G401.6 (cell line): ENCODE data around the gene RUNX3.
"Not testable (repeated sequence)": the region's sequence is repeated elsewhere in the genome, so short reads cannot be mapped to it uniquely, and the experiment has no call there.

Experiments used
- FAIRE-seq: peaks from 2 replicates; lab custom pipeline; 2012; peaks lifted over from hg19 to GRCh38; lab: Jason Lieb, UNC

RUNX3 gene

GRCh38 chr1:24930260-24931145 is at the start of gene RUNX3:
TSS of gene RUNX3 (minus strand) at chr1:24930276. CDS start at chr1:24929868, 408 bp downstream.
- no peak for FAIRE-seq

- not testable (repeated sequence) for FAIRE-seq
Measured at GRCh38 chr1:24979232-24979631, 49.2 kb upstream of the RUNX3 start.

- FAIRE-seq = no peak
Measured at GRCh38 chr1:24978383-24979032, 48.4 kb upstream of the RUNX3 start.

- no peak for FAIRE-seq
Measured at GRCh38 chr1:24975391-24975790, 45.3 kb upstream of the RUNX3 start.

GRCh38 chr1:24973315-24973714 is 43.2 kb upstream of the RUNX3 start:
- no peak for FAIRE-seq

GRCh38 chr1:24972915-24973242 is 42.8 kb upstream of the RUNX3 start:
- no peak for FAIRE-seq

- no peak for FAIRE-seq
Measured at GRCh38 chr1:24972221-24972914, 42.3 kb upstream of the RUNX3 start.

GRCh38 chr1:24970926-24971875 is 41.1 kb upstream of the RUNX3 start:
- no peak for FAIRE-seq

GRCh38 chr1:24970399-24970753 is 40.3 kb upstream of the RUNX3 start:
- FAIRE-seq = no peak

- no peak for FAIRE-seq
Measured at GRCh38 chr1:24969596-24970398, 39.7 kb upstream of the RUNX3 start.

- no peak for FAIRE-seq
Measured at GRCh38 chr1:24968941-24969585, 39.0 kb upstream of the RUNX3 start.

GRCh38 chr1:24967962-24968361 is 37.9 kb upstream of the RUNX3 start:
- FAIRE-seq = no peak

GRCh38 chr1:24967555-24967954 is 37.5 kb upstream of the RUNX3 start:
- FAIRE-seq = no peak

- no peak for FAIRE-seq
Measured at GRCh38 chr1:24966724-24967346, 36.8 kb upstream of the RUNX3 start.

GRCh38 chr1:24966121-24966723 is 36.1 kb upstream of the RUNX3 start:
- FAIRE-seq = no peak

- FAIRE-seq = no peak
Measured at GRCh38 chr1:24965571-24965930, 35.5 kb upstream of the RUNX3 start.

GRCh38 chr1:24964811-24965570 is 34.9 kb upstream of the RUNX3 start:
- FAIRE-seq = no peak

GRCh38 chr1:24963943-24964693 is 34.0 kb upstream of the RUNX3 start:
- FAIRE-seq = no peak
